Neural progenitor cell (in vitro differentiated cells): ENCODE results near the gene BICD1. TPM values are rescaled to one million over a fixed set of nuclear protein-coding genes. Genes with fewer than 3 reads are reported as not detected.

Experiments used
- DNase-seq: peaks from one replicate; pipeline ENCODE4 v3.0.0-alpha.2; 2016; ENCODE audit warnings: low spot score
- H2AFZ ChIP-seq: fragments of 200-600 bp; sonication (generic); replicated peaks from 2 replicates; pipeline ENCODE4 v1.6.1; 2016; ENCODE audit warnings: antibody characterized with exemption
- H3F3A ChIP-seq: fragments of 200-600 bp; sonication (generic); 2 replicates; pipeline ENCODE4 v1.6.1; 2016; ENCODE audit warnings: antibody characterized with exemption, low read depth
- H3K27ac ChIP-seq: fragments of 200-600 bp; sonication (generic); 2 replicates; pipeline ENCODE4 v1.5.1; 2016; ENCODE audit warnings: mild to moderate bottlenecking
- H3K27me3 ChIP-seq: fragments of 200-600 bp; sonication (generic); 2 replicates; pipeline ENCODE4 v1.6.1; 2016; ENCODE audit warnings: mild to moderate bottlenecking, moderate library complexity
- H3K36me3 ChIP-seq: fragments of 200-600 bp; sonication (generic); 2 replicates; pipeline ENCODE4 v1.5.1; 2016
- H3K4me1 ChIP-seq: fragments of 200-600 bp; sonication (generic); 2 replicates; pipeline ENCODE4 v1.6.1; 2016; ENCODE audit warnings: mixed run types
- H3K4me2 ChIP-seq: fragments of 200-600 bp; sonication (generic); 2 replicates; pipeline ENCODE4 v1.6.1; 2016
- H3K4me3 ChIP-seq: fragments of 200-600 bp; sonication (generic); 2 replicates; pipeline ENCODE4 v1.5.1; 2016
- H3K79me2 ChIP-seq: fragments of 200-600 bp; sonication (generic); 2 replicates; pipeline ENCODE4 v1.6.1; 2016; ENCODE audit warnings: low read depth
- H3K9ac ChIP-seq: fragments of 200-600 bp; sonication (generic); 2 replicates; pipeline ENCODE4 v1.6.1; 2016
- H3K9me3 ChIP-seq: fragments of 200-600 bp; sonication (generic); 2 replicates; pipeline ENCODE4 v1.5.1; 2016; ENCODE audit warnings: low read depth
- H4K20me1 ChIP-seq: fragments of 200-600 bp; sonication (generic); 2 replicates; pipeline ENCODE4 v1.6.1; 2016; ENCODE audit warnings: low read depth
- H3K27ac Mint-ChIP-seq: 3 replicates; pipeline ENCODE4 v1.8.0; 2021; ENCODE audit warnings: mixed read lengths
- H3K27me3 Mint-ChIP-seq: 2 replicates; pipeline ENCODE4 v1.8.0; 2022; ENCODE audit warnings: low read depth, mild to moderate bottlenecking, inconsistent platforms, moderate library complexity, mixed read lengths; ENCODE audit not compliant: insufficient read depth
- H3K36me3 Mint-ChIP-seq: 3 replicates; pipeline ENCODE4 v1.8.0; 2021; ENCODE audit warnings: mixed read lengths
- H3K4me1 Mint-ChIP-seq: 3 replicates; pipeline ENCODE4 v1.8.0; 2021; ENCODE audit warnings: mixed read lengths
- H3K4me3 Mint-ChIP-seq: 3 replicates; pipeline ENCODE4 v1.8.0; 2021; ENCODE audit warnings: mild to moderate bottlenecking, moderate library complexity, mixed read lengths
- H3K9me3 Mint-ChIP-seq: 3 replicates; pipeline ENCODE4 v1.8.0; 2020; ENCODE audit warnings: mixed read lengths
- CTCF ChIP-seq: fragments of 200-600 bp; sonication (generic); IDR thresholded peaks from 2 replicates; pipeline ENCODE4 v1.5.1; 2017; ENCODE audit warnings: antibody characterized with exemption, mild to moderate bottlenecking
- EZH2 ChIP-seq: fragments of 200-600 bp; sonication (generic); IDR thresholded peaks from 2 replicates; pipeline ENCODE4 v1.6.1; 2017; ENCODE audit warnings: antibody characterized with exemption, mild to moderate bottlenecking, moderate library complexity
- EZH2phosphoT487 ChIP-seq: fragments of 200-600 bp; sonication (generic); IDR thresholded peaks from 2 replicates; pipeline ENCODE4 v1.6.1; 2017; ENCODE audit warnings: antibody characterized with exemption
- total RNA-seq: library from RNA; depleted of rRNA; stranded (reverse); fragments of >200 nt; gene quantifications from 2 replicates; pipeline ENCODE4 v1.2.3, GENCODE V29; 2015; ENCODE audit warnings: low replicate concordance

Gene BICD1
- total RNA-seq, 1 donor from 2014 or later = 23.6 TPM

- H3K27ac Mint-ChIP-seq = no peak overlapping the region
- Histone ChIP-seq H4K20me1 (peaks cover 4% of the 10 kb centered on the region), H3K27ac (no peak overlapping the region), H2AFZ (no peak overlapping the region), H3K4me1 (peaks cover 15% of the 10 kb centered on the region), H3K79me2 (peaks cover 71% of the 10 kb centered on the region), H3K4me2 (no peak overlapping the region), H3K27me3 (no peaks in the 10 kb centered on the region), H3K9me3 (no peaks in the 10 kb centered on the region), H3K36me3 (no peaks in the 10 kb centered on the region), H3F3A (peaks cover 11% of the 10 kb centered on the region), H3K4me3 (no peak overlapping the region), H3K9ac (no peak overlapping the region)
- peaks cover 14% of the 10 kb centered on the region for H3K36me3 Mint-ChIP-seq
- no peak for TF ChIP-seq EZH2phosphoT487
- no peak for TF ChIP-seq CTCF
- TF ChIP-seq EZH2 = no peak
- peaks cover 4% of the 10 kb centered on the region for H3K27me3 Mint-ChIP-seq
- H3K4me3 Mint-ChIP-seq = no peak overlapping the region
- H3K4me1 Mint-ChIP-seq = no peaks in the 10 kb centered on the region
- H3K9me3 Mint-ChIP-seq = peaks cover 6% of the 10 kb centered on the region
- DNase-seq = no peak
Observed at GRCh38 chr12:32149489-32149888, 42.8 kb downstream of the BICD1 start.

- Mint-ChIP-seq H3K36me3 (peaks cover 14% of the 10 kb centered on the region), H3K4me1 (peaks cover 7% of the 10 kb centered on the region), H3K27me3 (peaks cover 4% of the 10 kb centered on the region), H3K4me3 (no peak overlapping the region), H3K27ac (no peak overlapping the region), H3K9me3 (peaks cover 6% of the 10 kb centered on the region)
- Histone ChIP-seq H3K4me1 (peaks cover 23% of the 10 kb centered on the region), H3K4me3 (no peak overlapping the region), H3F3A (peaks cover 17% of the 10 kb centered on the region), H3K9ac (no peak overlapping the region), H3K36me3 (no peaks in the 10 kb centered on the region), H3K4me2 (no peak overlapping the region), H3K27me3 (no peaks in the 10 kb centered on the region), H2AFZ (no peak overlapping the region), H3K27ac (no peak overlapping the region), H3K79me2 (peaks cover 69% of the 10 kb centered on the region), H4K20me1 (peaks cover 12% of the 10 kb centered on the region), H3K9me3 (no peaks in the 10 kb centered on the region)
- no peak for DNase-seq
- TF ChIP-seq EZH2phosphoT487 = no peak
- no peak for TF ChIP-seq CTCF
- TF ChIP-seq EZH2 = no peak
Observed at GRCh38 chr12:32151086-32151485, 44.4 kb downstream of the BICD1 start.

GRCh38 chr12:32151552-32151951 is 44.9 kb downstream of the BICD1 start:
- TF ChIP-seq EZH2 (no peak), CTCF (no peak), EZH2phosphoT487 (no peak)
- no peaks in the 10 kb centered on the region for H3K36me3 ChIP-seq
- DNase-seq = no peak
- H4K20me1 ChIP-seq = peaks cover 16% of the 10 kb centered on the region
- peaks cover 26% of the 10 kb centered on the region for H3K4me1 ChIP-seq
- Mint-ChIP-seq H3K27me3 (peaks cover 4% of the 10 kb centered on the region), H3K9me3 (peaks cover 6% of the 10 kb centered on the region), H3K36me3 (peaks cover 14% of the 10 kb centered on the region), H3K4me3 (no peak overlapping the region), H3K4me1 (peaks cover 12% of the 10 kb centered on the region), H3K27ac (no peak overlapping the region)
- H3K4me3 ChIP-seq = no peak overlapping the region
- no peaks in the 10 kb centered on the region for H3K27me3 ChIP-seq
- no peak overlapping the region for H2AFZ ChIP-seq
- H3K9ac ChIP-seq = no peak overlapping the region
- H3K27ac ChIP-seq = no peak overlapping the region
- peaks cover 18% of the 10 kb centered on the region for H3F3A ChIP-seq
- H3K79me2 ChIP-seq = peaks cover 69% of the 10 kb centered on the region
- H3K4me2 ChIP-seq = no peak overlapping the region
- no peaks in the 10 kb centered on the region for H3K9me3 ChIP-seq
